Thyroid gland (tissue), 4 donors: ENCODE data around the gene CSTPP1.
"Not testable (repeated sequence)": the region's sequence is repeated elsewhere in the genome, so short reads cannot be mapped to it uniquely, and the experiment has no call there.

Experiments used
- CTCF ChIP-seq, 6 experiments: fragments of 200-600 bp in 3 of 6; fragments of 450-650 bp in 3 of 6; sonication (generic) in 3 of 6; IDR thresholded peaks; one replicate each; pipeline ENCODE4 v1.5.1; 2016 to 2019; ENCODE audit warnings: antibody characterized with exemption in 6 of 6, mild to moderate bottlenecking in 2 of 6, inconsistent platforms in 1 of 6, moderate library complexity in 1 of 6
- POLR2A ChIP-seq, 2 donors: fragments of 450-650 bp; IDR thresholded peaks; one replicate each; pipeline ENCODE4 v1.6.1; 2017; ENCODE audit warnings: antibody characterized with exemption in 2 of 2, mild to moderate bottlenecking in 2 of 2, moderate library complexity in 1 of 2

- not testable (repeated sequence) for TF ChIP-seq CTCF, POLR2A (IDR thresholded peaks at IDR 0.05)
Measured at GRCh38 chr11:46989810-46990487, 53.4 kb downstream of the CSTPP1 start.
